ENCODE measurements around the gene MYCBP2. TPM values are rescaled to one million over a fixed set of nuclear protein-coding genes. Genes with fewer than 3 reads are reported as not detected.

Gene MYCBP2
- total RNA-seq, 1 donor from 2014 or later, result 75.4 TPM

- Mint-ChIP-seq H3K9me3 (no peaks in the 10 kb centered on the region), H3K27ac (ENCODE audit: unreplicated experiment) (no peak overlapping the region), H3K4me3 (no peak overlapping the region), H3K36me3 (ENCODE audit: low read depth) (peaks cover 24% of the 10 kb centered on the region), H3K4me1 (no peaks in the 10 kb centered on the region), H3K27me3 (ENCODE audit: low read depth) (no peaks in the 10 kb centered on the region)
- DNase-seq (ENCODE audit: low read depth, low spot score), result no peak
- TF ChIP-seq CTCF (conservative IDR thresholded peaks at IDR 0.05), result no peak
These were observed 232.1 kb downstream of the MYCBP2 start for GRCh38 chr13:77094773-77095172.

GRCh38 chr13:77093735-77094134, 233.2 kb downstream of the MYCBP2 start:
- no peak for TF ChIP-seq CTCF (conservative IDR thresholded peaks at IDR 0.05)
- no peaks in the 10 kb centered on the region for H3K27me3 Mint-ChIP-seq (ENCODE audit: low read depth)
- H3K4me3 Mint-ChIP-seq, result no peak overlapping the region
- no peak overlapping the region for H3K27ac Mint-ChIP-seq (ENCODE audit: unreplicated experiment)
- H3K4me1 Mint-ChIP-seq, result no peaks in the 10 kb centered on the region
- no peaks in the 10 kb centered on the region for H3K9me3 Mint-ChIP-seq
- no peak for DNase-seq (ENCODE audit: low read depth, low spot score)
- peaks cover 28% of the 10 kb centered on the region for H3K36me3 Mint-ChIP-seq (ENCODE audit: low read depth)

- Mint-ChIP-seq H3K27ac (ENCODE audit: unreplicated experiment) (no peak overlapping the region), H3K9me3 (no peaks in the 10 kb centered on the region), H3K4me3 (no peak overlapping the region), H3K4me1 (no peaks in the 10 kb centered on the region), H3K27me3 (ENCODE audit: low read depth) (no peaks in the 10 kb centered on the region), H3K36me3 (ENCODE audit: low read depth) (peaks cover 18% of the 10 kb centered on the region)
- TF ChIP-seq CTCF (conservative IDR thresholded peaks at IDR 0.05), result no peak
- DNase-seq (ENCODE audit: low read depth, low spot score), result no peak
These were observed 242.1 kb downstream of the MYCBP2 start for GRCh38 chr13:77084755-77085154.

- no peaks in the 10 kb centered on the region for H3K4me1 Mint-ChIP-seq
- H3K27me3 Mint-ChIP-seq (ENCODE audit: low read depth), result no peaks in the 10 kb centered on the region
- H3K27ac Mint-ChIP-seq (ENCODE audit: unreplicated experiment), result no peak overlapping the region
- H3K36me3 Mint-ChIP-seq (ENCODE audit: low read depth), result peaks cover 15% of the 10 kb centered on the region
- H3K9me3 Mint-ChIP-seq, result no peaks in the 10 kb centered on the region
- no peak for TF ChIP-seq CTCF (conservative IDR thresholded peaks at IDR 0.05)
- DNase-seq (ENCODE audit: low read depth, low spot score), result no peak
- H3K4me3 Mint-ChIP-seq, result no peak overlapping the region
These were observed 246.9 kb downstream of the MYCBP2 start for GRCh38 chr13:77079902-77080413.

- Mint-ChIP-seq H3K27me3 (ENCODE audit: low read depth) (no peaks in the 10 kb centered on the region), H3K27ac (ENCODE audit: unreplicated experiment) (no peak overlapping the region), H3K4me1 (no peaks in the 10 kb centered on the region), H3K4me3 (no peak overlapping the region), H3K36me3 (ENCODE audit: low read depth) (peaks cover 8% of the 10 kb centered on the region), H3K9me3 (no peaks in the 10 kb centered on the region)
- no peak for DNase-seq (ENCODE audit: low read depth, low spot score)
- TF ChIP-seq CTCF (conservative IDR thresholded peaks at IDR 0.05), result no peak
These were observed 259.4 kb downstream of the MYCBP2 start for GRCh38 chr13:77067519-77067918.
